Activated CD4-positive, alpha-beta T cell treated with anti-CD3 and anti-CD28 coated beads, Interleukin-2, amount 10 ng/mL, durations not matched to agents 7 days and 5 days (primary cell): Measurements from ENCODE around the gene IL1RAPL1. TPM values are rescaled to one million over a fixed set of nuclear protein-coding genes. Genes with fewer than 3 reads are reported as not detected.

Experiments
- CTCF ChIA-PET: fragments of 350-600 bp; sonication (Branson Sonifier 250); formaldehyde crosslinking; loops from one replicate; lab custom pipeline; 2021; ENCODE audit warnings: antibody characterized with exemption; lab: Charles Lee
- POLR2A ChIA-PET: fragments of 350-600 bp; sonication (Branson Sonifier 250); formaldehyde crosslinking; loops from one replicate; lab custom pipeline; 2021; ENCODE audit warnings: antibody characterized with exemption; lab: Charles Lee
- DNase-seq: peaks from one replicate; pipeline ENCODE4 v3.0.0-alpha.2; 2020
- H3K27ac Mint-ChIP-seq: one replicate; pipeline ENCODE4 v1.8.0; 2021; ENCODE audit warnings: mild to moderate bottlenecking, moderate library complexity, mixed read lengths
- H3K27me3 Mint-ChIP-seq: one replicate; pipeline ENCODE4 v1.8.0; 2021; ENCODE audit warnings: mixed read lengths
- H3K36me3 Mint-ChIP-seq: one replicate; pipeline ENCODE4 v1.8.0; 2021; ENCODE audit warnings: low read depth, mixed read lengths
- H3K4me1 Mint-ChIP-seq: one replicate; pipeline ENCODE4 v1.8.0; 2021; ENCODE audit warnings: mixed read lengths
- H3K4me3 Mint-ChIP-seq: one replicate; pipeline ENCODE4 v1.8.0; 2021; ENCODE audit warnings: mild to moderate bottlenecking, moderate library complexity, mixed read lengths
- H3K9me3 Mint-ChIP-seq: one replicate; pipeline ENCODE4 v1.8.0; 2021; ENCODE audit warnings: mixed read lengths
- total RNA-seq, 2 experiments: library from RNA; stranded (reverse); gene quantifications; one replicate each; pipeline ENCODE4 v1.2.3, GENCODE V29; 2021

Gene IL1RAPL1
- not detected for total RNA-seq

DNA sequence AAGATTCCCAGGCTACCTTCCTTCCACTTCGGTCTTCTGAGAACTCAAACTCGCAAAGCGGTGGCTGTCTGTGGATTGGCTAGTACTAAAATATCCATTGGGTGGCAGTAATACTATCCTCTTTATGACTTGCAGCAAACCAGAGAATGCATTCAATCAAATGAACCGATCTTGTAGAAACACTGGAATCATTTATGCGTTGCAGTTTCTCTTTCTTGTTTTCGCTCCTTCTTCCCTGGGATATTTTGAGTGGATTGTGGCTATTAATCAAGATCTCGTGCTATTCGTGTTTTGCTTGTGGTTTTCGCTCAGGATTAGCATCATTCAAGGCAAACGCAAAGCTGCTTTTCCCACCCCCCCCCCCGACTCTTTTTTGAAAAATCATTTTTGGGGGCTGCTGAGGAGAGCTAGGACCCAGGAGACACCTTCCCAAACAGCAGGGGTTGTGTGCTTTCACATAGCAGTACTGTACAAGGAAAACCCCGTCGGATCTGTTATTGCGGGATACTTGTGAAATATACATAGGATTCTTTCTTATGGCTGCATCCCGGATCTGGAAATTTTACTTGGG, at the start of gene IL1RAPL1:
Gene IL1RAPL1 (plus strand): TSS at position 466 of the 571 bp plus-strand sequence.
- no peaks in the 10 kb centered on the region for H3K36me3 Mint-ChIP-seq
- no peak for DNase-seq
- ChIA-PET CTCF (no interaction called here), POLR2A (no interaction called here)
- no peak within 1 kb of the TSS for H3K27ac Mint-ChIP-seq
- no peaks in the 10 kb centered on the region for H3K27me3 Mint-ChIP-seq
- no peaks in the 10 kb centered on the region for H3K9me3 Mint-ChIP-seq
- no peaks in the 10 kb centered on the region for H3K4me1 Mint-ChIP-seq
- H3K4me3 Mint-ChIP-seq: no peak within 1 kb of the TSS

GRCh38 chrX:28542791-28543190, 44.5 kb upstream of the IL1RAPL1 start:
- POLR2A ChIA-PET: no interaction called here
- Mint-ChIP-seq H3K4me3 (no peak overlapping the region), H3K27ac (no peak overlapping the region), H3K36me3 (no peaks in the 10 kb centered on the region), H3K9me3 (no peaks in the 10 kb centered on the region), H3K27me3 (no peaks in the 10 kb centered on the region), H3K4me1 (no peaks in the 10 kb centered on the region)
- CTCF ChIA-PET: no interaction called here
- DNase-seq: no peak

DNA sequence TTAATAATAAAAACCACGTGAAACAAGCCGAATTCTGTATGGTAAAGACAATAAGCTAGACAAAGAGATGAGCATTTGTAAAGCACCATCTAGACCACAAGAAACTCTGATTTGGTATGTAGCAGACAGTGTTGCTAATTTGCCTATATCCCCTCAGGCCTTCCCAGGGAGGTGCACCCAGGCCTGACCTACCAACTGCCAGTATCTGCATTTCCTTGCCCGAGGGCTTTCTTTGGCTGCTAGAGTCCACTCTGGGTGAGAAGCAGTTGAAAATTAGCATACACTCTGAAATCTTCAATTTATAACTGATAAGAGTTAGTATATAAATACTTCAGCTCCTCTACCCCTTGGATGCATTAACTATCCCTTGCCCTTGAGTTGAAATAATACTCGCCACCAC, 37.4 kb upstream of the IL1RAPL1 start:
- Mint-ChIP-seq H3K4me1 (no peaks in the 10 kb centered on the region), H3K4me3 (no peak overlapping the region), H3K9me3 (no peaks in the 10 kb centered on the region), H3K36me3 (no peaks in the 10 kb centered on the region), H3K27me3 (no peaks in the 10 kb centered on the region), H3K27ac (no peak overlapping the region)
- ChIA-PET POLR2A (no interaction called here), CTCF (no interaction called here)
- DNase-seq: no peak

- H3K4me1 Mint-ChIP-seq: no peaks in the 10 kb centered on the region
- no peaks in the 10 kb centered on the region for H3K36me3 Mint-ChIP-seq
- no peak overlapping the region for H3K4me3 Mint-ChIP-seq
- DNase-seq: no peak
- ChIA-PET CTCF (no interaction called here), POLR2A (no interaction called here)
- H3K9me3 Mint-ChIP-seq: no peaks in the 10 kb centered on the region
- no peak overlapping the region for H3K27ac Mint-ChIP-seq
- H3K27me3 Mint-ChIP-seq: no peaks in the 10 kb centered on the region
Measured at GRCh38 chrX:28550331-28550872, 36.8 kb upstream of the IL1RAPL1 start.

- ChIA-PET CTCF (no interaction called here), POLR2A (no interaction called here)
- Mint-ChIP-seq H3K27ac (no peak overlapping the region), H3K4me1 (no peaks in the 10 kb centered on the region), H3K9me3 (no peaks in the 10 kb centered on the region), H3K27me3 (no peaks in the 10 kb centered on the region), H3K36me3 (no peaks in the 10 kb centered on the region), H3K4me3 (no peak overlapping the region)
- DNase-seq: no peak
Measured at GRCh38 chrX:28552322-28552721, 34.9 kb upstream of the IL1RAPL1 start.

- H3K27me3 Mint-ChIP-seq: no peaks in the 10 kb centered on the region
- H3K27ac Mint-ChIP-seq: no peak overlapping the region
- CTCF ChIA-PET: no interaction called here
- POLR2A ChIA-PET: no interaction called here
- no peak overlapping the region for H3K4me3 Mint-ChIP-seq
- H3K36me3 Mint-ChIP-seq: no peaks in the 10 kb centered on the region
- no peak for DNase-seq
- no peaks in the 10 kb centered on the region for H3K9me3 Mint-ChIP-seq
- no peaks in the 10 kb centered on the region for H3K4me1 Mint-ChIP-seq
Measured at GRCh38 chrX:28552882-28553829, 34.1 kb upstream of the IL1RAPL1 start.

DNA sequence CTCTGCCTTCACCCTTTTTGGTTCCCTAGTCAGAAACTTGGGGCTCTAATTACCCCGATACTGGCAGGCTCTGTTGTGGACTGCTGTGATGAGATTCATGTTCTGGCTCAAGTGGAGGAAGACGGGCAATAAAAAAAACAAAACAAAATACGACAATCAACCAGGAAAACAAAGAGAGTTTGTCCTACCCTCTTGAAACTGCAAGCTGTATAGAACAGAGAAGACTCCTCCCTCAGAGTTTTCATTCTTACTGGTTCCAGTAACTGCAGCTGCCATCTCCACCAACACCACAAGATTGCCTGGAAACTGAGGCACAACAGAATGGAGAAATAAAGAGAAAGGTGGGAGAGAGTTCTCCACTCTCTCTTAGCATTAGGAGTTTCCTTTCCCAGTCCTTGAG, 11.1 kb upstream of the IL1RAPL1 start:
- CTCF ChIA-PET: no interaction called here
- DNase-seq: no peak
- Mint-ChIP-seq H3K9me3 (no peaks in the 10 kb centered on the region), H3K27me3 (no peaks in the 10 kb centered on the region), H3K27ac (no peak overlapping the region), H3K4me1 (no peaks in the 10 kb centered on the region), H3K4me3 (no peak overlapping the region), H3K36me3 (no peaks in the 10 kb centered on the region)
- POLR2A ChIA-PET: no interaction called here

- POLR2A ChIA-PET: no interaction called here
- no peaks in the 10 kb centered on the region for H3K36me3 Mint-ChIP-seq
Measured at GRCh38 chrX:28581522-28581921, 5.7 kb upstream of the IL1RAPL1 start.

GRCh38 chrX:28582511-28582910, 4.7 kb upstream of the IL1RAPL1 start:
- H3K4me1 Mint-ChIP-seq: no peaks in the 10 kb centered on the region
- H3K27ac Mint-ChIP-seq: no peak overlapping the region
- no peaks in the 10 kb centered on the region for H3K27me3 Mint-ChIP-seq
- no peaks in the 10 kb centered on the region for H3K9me3 Mint-ChIP-seq
- DNase-seq: no peak
- POLR2A ChIA-PET: no interaction called here
- CTCF ChIA-PET: no interaction called here
- H3K36me3 Mint-ChIP-seq: no peaks in the 10 kb centered on the region
- H3K4me3 Mint-ChIP-seq: no peak overlapping the region

More at GRCh38 chrX:28581522-28581921, 5.7 kb upstream of the IL1RAPL1 start:
- no peaks in the 10 kb centered on the region for H3K9me3 Mint-ChIP-seq
- no peak for DNase-seq
- H3K4me1 Mint-ChIP-seq: no peaks in the 10 kb centered on the region
- no peaks in the 10 kb centered on the region for H3K27me3 Mint-ChIP-seq
- no peak overlapping the region for H3K4me3 Mint-ChIP-seq
- no peak overlapping the region for H3K27ac Mint-ChIP-seq
- CTCF ChIA-PET: no interaction called here

GRCh38 chrX:28584025-28584424, 3.2 kb upstream of the IL1RAPL1 start:
- H3K27ac Mint-ChIP-seq: no peak overlapping the region
- H3K4me3 Mint-ChIP-seq: no peak overlapping the region
- H3K9me3 Mint-ChIP-seq: no peaks in the 10 kb centered on the region
- DNase-seq: no peak
- ChIA-PET POLR2A (no interaction called here), CTCF (no interaction called here)
- no peaks in the 10 kb centered on the region for H3K36me3 Mint-ChIP-seq
- H3K4me1 Mint-ChIP-seq: no peaks in the 10 kb centered on the region
- no peaks in the 10 kb centered on the region for H3K27me3 Mint-ChIP-seq

- CTCF ChIA-PET: no interaction called here
- H3K4me3 Mint-ChIP-seq: no peak overlapping the region
Measured at GRCh38 chrX:28585767-28586166, 1.5 kb upstream of the IL1RAPL1 start.

DNA sequence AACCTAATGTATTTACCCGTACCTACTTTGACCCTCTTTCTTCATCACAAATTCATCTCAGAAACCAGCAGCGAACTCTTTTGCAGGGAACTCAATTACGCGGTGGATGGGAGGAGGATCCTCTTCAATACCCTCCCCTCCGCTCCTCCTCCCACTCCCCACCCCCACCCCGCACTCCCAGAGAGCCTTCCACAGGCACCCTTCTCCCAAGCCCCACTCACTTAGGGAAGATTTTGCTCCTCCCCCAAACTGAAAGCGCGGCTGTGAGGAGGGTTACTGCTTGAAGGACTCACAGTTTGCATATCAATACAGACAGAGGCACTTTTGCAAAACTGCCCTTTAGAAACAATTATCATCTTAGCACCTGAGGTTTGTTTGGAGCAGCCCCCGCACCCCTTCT, 960 bp upstream of the IL1RAPL1 start:
- CTCF ChIA-PET: no interaction called here

More at GRCh38 chrX:28585767-28586166, 1.5 kb upstream of the IL1RAPL1 start:
- no peak overlapping the region for H3K27ac Mint-ChIP-seq
- no peak for DNase-seq
- no peaks in the 10 kb centered on the region for H3K9me3 Mint-ChIP-seq
- POLR2A ChIA-PET: no interaction called here
- H3K4me1 Mint-ChIP-seq: no peaks in the 10 kb centered on the region
- H3K27me3 Mint-ChIP-seq: no peaks in the 10 kb centered on the region
- H3K36me3 Mint-ChIP-seq: no peaks in the 10 kb centered on the region

DNA sequence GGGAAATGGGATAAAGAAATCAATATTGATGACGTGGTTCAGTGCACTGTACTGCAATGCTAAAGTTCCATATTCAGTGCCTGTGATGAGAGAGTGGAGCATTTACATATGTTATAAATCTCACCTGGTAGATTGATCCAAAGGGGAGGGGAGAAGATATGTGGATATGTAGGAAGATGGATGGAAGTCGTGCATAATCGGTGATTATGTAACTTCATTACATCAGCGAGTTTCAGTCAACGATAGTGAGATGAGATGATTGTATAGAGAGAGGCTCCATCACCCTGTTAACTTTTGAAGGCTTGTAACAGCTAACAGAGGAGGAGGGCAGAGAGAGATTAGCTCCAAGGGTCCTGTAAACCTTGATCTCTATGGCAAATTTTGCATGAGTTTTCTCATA, 1.8 kb downstream of the IL1RAPL1 start:
- Mint-ChIP-seq H3K27me3 (no peaks in the 10 kb centered on the region), H3K36me3 (no peaks in the 10 kb centered on the region), H3K9me3 (no peaks in the 10 kb centered on the region), H3K4me1 (no peaks in the 10 kb centered on the region), H3K4me3 (no peak overlapping the region), H3K27ac (no peak overlapping the region)
- CTCF ChIA-PET: interaction anchor here (0.5 kb wide), 1 partner anchor 411 kb away, joined by 4 read pairs; no protein-coding TSS in a partner anchor
- POLR2A ChIA-PET: no interaction called here
- DNase-seq: no peak

More for the DNA sequence above, 960 bp upstream of the IL1RAPL1 start:
- no peaks in the 10 kb centered on the region for H3K36me3 Mint-ChIP-seq
- H3K4me3 Mint-ChIP-seq: no peak overlapping the region
- POLR2A ChIA-PET: no interaction called here
- H3K27me3 Mint-ChIP-seq: no peaks in the 10 kb centered on the region
- no peaks in the 10 kb centered on the region for H3K4me1 Mint-ChIP-seq
- no peaks in the 10 kb centered on the region for H3K9me3 Mint-ChIP-seq
- no peak for DNase-seq
- no peak overlapping the region for H3K27ac Mint-ChIP-seq
